Measurements from ENCODE around the gene TMED7.

DNA sequence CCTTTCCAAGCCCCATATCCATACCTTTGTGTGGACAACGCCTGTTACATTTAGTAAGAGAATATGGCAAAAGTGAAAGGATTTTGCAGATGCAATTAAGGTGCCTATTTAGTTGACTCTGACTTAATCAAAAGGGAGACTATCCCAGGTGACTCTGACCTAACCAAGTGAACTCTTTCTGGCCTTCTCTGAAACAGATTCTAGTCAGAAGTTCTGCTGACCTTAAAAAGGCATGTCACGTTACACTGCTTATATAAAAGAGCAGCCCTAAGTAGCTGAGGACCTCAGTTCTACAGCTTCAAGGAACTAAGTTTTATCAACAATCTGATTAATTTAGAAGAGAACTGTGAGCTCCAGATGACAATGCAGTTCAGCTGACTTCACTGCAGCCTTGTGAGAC lies 17.9 kb downstream of the TMED7 start:
- TF ChIP-seq, protein P1, sequence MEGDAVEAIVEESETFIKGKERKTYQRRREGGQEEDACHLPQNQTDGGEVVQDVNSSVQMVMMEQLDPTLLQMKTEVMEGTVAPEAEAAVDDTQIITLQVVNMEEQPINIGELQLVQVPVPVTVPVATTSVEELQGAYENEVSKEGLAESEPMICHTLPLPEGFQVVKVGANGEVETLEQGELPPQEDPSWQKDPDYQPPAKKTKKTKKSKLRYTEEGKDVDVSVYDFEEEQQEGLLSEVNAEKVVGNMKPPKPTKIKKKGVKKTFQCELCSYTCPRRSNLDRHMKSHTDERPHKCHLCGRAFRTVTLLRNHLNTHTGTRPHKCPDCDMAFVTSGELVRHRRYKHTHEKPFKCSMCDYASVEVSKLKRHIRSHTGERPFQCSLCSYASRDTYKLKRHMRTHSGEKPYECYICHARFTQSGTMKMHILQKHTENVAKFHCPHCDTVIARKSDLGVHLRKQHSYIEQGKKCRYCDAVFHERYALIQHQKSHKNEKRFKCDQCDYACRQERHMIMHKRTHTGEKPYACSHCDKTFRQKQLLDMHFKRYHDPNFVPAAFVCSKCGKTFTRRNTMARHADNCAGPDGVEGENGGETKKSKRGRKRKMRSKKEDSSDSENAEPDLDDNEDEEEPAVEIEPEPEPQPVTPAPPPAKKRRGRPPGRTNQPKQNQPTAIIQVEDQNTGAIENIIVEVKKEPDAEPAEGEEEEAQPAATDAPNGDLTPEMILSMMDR (conservative IDR thresholded peaks at IDR 0.05; ENCODE audit: low read depth, low read length): no peak
- TF ChIP-seq POLR2A (IDR thresholded peaks at IDR 0.05; ENCODE audit: low read depth, low read length) (no peak), NFE2L2 (IDR thresholded peaks at IDR 0.05; ENCODE audit: low read depth, low read length) (no peak), CHD1 (IDR thresholded peaks at IDR 0.05; ENCODE audit: low read depth, low read length) (no peak), RAD21 (IDR thresholded peaks at IDR 0.05; ENCODE audit: low read length) (no peak), USF2 (IDR thresholded peaks at IDR 0.05; ENCODE audit: low read depth, low read length) (no peak), CEBPB (IDR thresholded peaks at IDR 0.05; ENCODE audit: low read depth, low read length) (no peak), FOS (IDR thresholded peaks at IDR 0.05; ENCODE audit: low read depth, low read length) (no peak), SMC3 (IDR thresholded peaks at IDR 0.05; ENCODE audit: low read depth, low read length) (no peak), RCOR1 (IDR thresholded peaks at IDR 0.05; ENCODE audit: insufficient replicate concordance, low read length) (no peak)
- TF ChIP-seq, protein P2, sequence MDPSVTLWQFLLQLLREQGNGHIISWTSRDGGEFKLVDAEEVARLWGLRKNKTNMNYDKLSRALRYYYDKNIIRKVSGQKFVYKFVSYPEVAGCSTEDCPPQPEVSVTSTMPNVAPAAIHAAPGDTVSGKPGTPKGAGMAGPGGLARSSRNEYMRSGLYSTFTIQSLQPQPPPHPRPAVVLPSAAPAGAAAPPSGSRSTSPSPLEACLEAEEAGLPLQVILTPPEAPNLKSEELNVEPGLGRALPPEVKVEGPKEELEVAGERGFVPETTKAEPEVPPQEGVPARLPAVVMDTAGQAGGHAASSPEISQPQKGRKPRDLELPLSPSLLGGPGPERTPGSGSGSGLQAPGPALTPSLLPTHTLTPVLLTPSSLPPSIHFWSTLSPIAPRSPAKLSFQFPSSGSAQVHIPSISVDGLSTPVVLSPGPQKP (IDR thresholded peaks at IDR 0.05; ENCODE audit: borderline replicate concordance, low read depth, low read length): no peak
